Measurements from ENCODE around the gene JMJD7.

The JMJD7 gene

GRCh38 chr15:41877631-41878354, 49.9 kb downstream of the JMJD7 start:
- CTCF ChIA-PET, result interaction anchor here (1.3 to 1.6 kb wide), 3 partner anchors 9 to 26 kb away, joined by 3 to 5 read pairs (median 4); no protein-coding TSS in a partner anchor
- POLR2A ChIA-PET, result no interaction called here

GRCh38 chr15:41878355-41878699, 50.4 kb downstream of the JMJD7 start:
- Histone ChIP-seq H3K27me3 (replicated peaks in 2 of 5; ENCODE audit: control insufficient read depth in 4 of 5, insufficient read depth in 5 of 5, low read length in 4 of 5) (peaks cover 0 to 22% (median 10%) of the 10 kb centered on the region in 5 experiments), H3K9me3 (ENCODE audit: control extremely low read depth in 1 of 5, control insufficient read depth in 4 of 5, insufficient read depth in 2 of 5, low read depth in 1 of 5, low read length in 4 of 5) (no peaks in the 10 kb centered on the region), H3K4me3 (ENCODE audit: control insufficient read depth in 1 of 7, extremely low read depth in 1 of 7, insufficient read depth in 4 of 7, low read depth in 2 of 7, low read length in 6 of 7) (no peak overlapping the region), H3K36me3 (ENCODE audit: control insufficient read depth in 4 of 4, insufficient read depth in 4 of 4, low read length in 3 of 4) (no peaks in the 10 kb centered on the region), H3K27ac (ENCODE audit: insufficient read depth in 1 of 2, low read depth in 1 of 2, low read length in 2 of 2, poor library complexity in 1 of 2, severe bottlenecking in 2 of 2) (no peak overlapping the region), H3K4me1 (ENCODE audit: control extremely low read depth in 1 of 4, control insufficient read depth in 4 of 4, insufficient read depth in 4 of 4, low read length in 3 of 4) (peaks cover 0 to 17% (median 9%) of the 10 kb centered on the region in 4 experiments)
- no peak for DNase-seq
- ChIA-PET CTCF (no interaction called here), POLR2A (interaction anchor here (1.1 kb wide), 1 partner anchor 25 kb away, joined by 3 read pairs; no protein-coding TSS in a partner anchor)
- 93% methylated on average over 9 of the region's 10 CpGs for WGBS (ENCODE audit: insufficient coverage)

More at GRCh38 chr15:41877631-41878354, 49.9 kb downstream of the JMJD7 start:
- 96% methylated on average over 11 of the region's 13 CpGs for WGBS (ENCODE audit: insufficient coverage)
- no peaks in the 10 kb centered on the region for H3K36me3 ChIP-seq (ENCODE audit: control insufficient read depth in 4 of 4, insufficient read depth in 4 of 4, low read length in 3 of 4)
- no peak overlapping the region for H3K27ac ChIP-seq (ENCODE audit: insufficient read depth in 1 of 2, low read depth in 1 of 2, low read length in 2 of 2, poor library complexity in 1 of 2, severe bottlenecking in 2 of 2)
- H3K4me1 ChIP-seq (ENCODE audit: control extremely low read depth in 1 of 4, control insufficient read depth in 4 of 4, insufficient read depth in 4 of 4, low read length in 3 of 4), result peaks cover 0 to 12% (median 4%) of the 10 kb centered on the region in 4 experiments
- H3K4me3 ChIP-seq (ENCODE audit: control insufficient read depth in 1 of 7, extremely low read depth in 1 of 7, insufficient read depth in 4 of 7, low read depth in 2 of 7, low read length in 6 of 7), result no peak overlapping the region
- H3K27me3 ChIP-seq (replicated peaks in 2 of 5; ENCODE audit: control insufficient read depth in 4 of 5, insufficient read depth in 5 of 5, low read length in 4 of 5), result peaks cover 0 to 22% (median 10%) of the 10 kb centered on the region in 5 experiments
- H3K9me3 ChIP-seq (ENCODE audit: control extremely low read depth in 1 of 5, control insufficient read depth in 4 of 5, insufficient read depth in 2 of 5, low read depth in 1 of 5, low read length in 4 of 5), result no peaks in the 10 kb centered on the region
- no peak for DNase-seq

- CTCF ChIA-PET, result interaction anchor here (1.1 kb wide), 1 partner anchor 25 kb away, joined by 3 read pairs; no protein-coding TSS in a partner anchor
- Histone ChIP-seq H3K9me3 (ENCODE audit: control extremely low read depth in 1 of 5, control insufficient read depth in 4 of 5, insufficient read depth in 2 of 5, low read depth in 1 of 5, low read length in 4 of 5) (no peaks in the 10 kb centered on the region), H3K36me3 (ENCODE audit: control insufficient read depth in 4 of 4, insufficient read depth in 4 of 4, low read length in 3 of 4) (no peaks in the 10 kb centered on the region), H3K4me3 (ENCODE audit: control insufficient read depth in 1 of 7, extremely low read depth in 1 of 7, insufficient read depth in 4 of 7, low read depth in 2 of 7, low read length in 6 of 7) (no peak overlapping the region), H3K27me3 (replicated peaks in 2 of 5; ENCODE audit: control insufficient read depth in 4 of 5, insufficient read depth in 5 of 5, low read length in 4 of 5) (peaks cover 0 to 22% (median 10%) of the 10 kb centered on the region in 5 experiments), H3K4me1 (ENCODE audit: control extremely low read depth in 1 of 4, control insufficient read depth in 4 of 4, insufficient read depth in 4 of 4, low read length in 3 of 4) (peaks cover 0 to 19% (median 11%) of the 10 kb centered on the region in 4 experiments), H3K27ac (ENCODE audit: insufficient read depth in 1 of 2, low read depth in 1 of 2, low read length in 2 of 2, poor library complexity in 1 of 2, severe bottlenecking in 2 of 2) (no peak overlapping the region)
- POLR2A ChIA-PET, result interaction anchor here (1.1 kb wide), 1 partner anchor 26 kb away, joined by 3 read pairs; no protein-coding TSS in a partner anchor
- 100% methylated on average over 9 of the region's 10 CpGs for WGBS (ENCODE audit: insufficient coverage)
- DNase-seq, result no peak
Measured at GRCh38 chr15:41879321-41879845, 51.5 kb downstream of the JMJD7 start.

- WGBS (ENCODE audit: insufficient coverage), result 93% methylated on average over 10 of the region's 10 CpGs
- H3K9me3 ChIP-seq (ENCODE audit: control extremely low read depth in 1 of 5, control insufficient read depth in 4 of 5, insufficient read depth in 2 of 5, low read depth in 1 of 5, low read length in 4 of 5), result no peaks in the 10 kb centered on the region
- H3K27me3 ChIP-seq (replicated peaks in 2 of 5; ENCODE audit: control insufficient read depth in 4 of 5, insufficient read depth in 5 of 5, low read length in 4 of 5), result peaks cover 0 to 22% (median 10%) of the 10 kb centered on the region in 5 experiments
- peaks cover 0 to 19% (median 11%) of the 10 kb centered on the region in 4 experiments for H3K4me1 ChIP-seq (ENCODE audit: control extremely low read depth in 1 of 4, control insufficient read depth in 4 of 4, insufficient read depth in 4 of 4, low read length in 3 of 4)
- no peaks in the 10 kb centered on the region for H3K36me3 ChIP-seq (ENCODE audit: control insufficient read depth in 4 of 4, insufficient read depth in 4 of 4, low read length in 3 of 4)
- DNase-seq, result no peak
- H3K27ac ChIP-seq (ENCODE audit: insufficient read depth in 1 of 2, low read depth in 1 of 2, low read length in 2 of 2, poor library complexity in 1 of 2, severe bottlenecking in 2 of 2), result no peak overlapping the region
- POLR2A ChIA-PET, result no interaction called here
- CTCF ChIA-PET, result interaction anchor here (0.6 to 1.1 kb wide), 4 partner anchors 12 to 29 kb away, joined by 3 to 4 read pairs (median 3); no protein-coding TSS in a partner anchor
- no peak overlapping the region for H3K4me3 ChIP-seq (ENCODE audit: control insufficient read depth in 1 of 7, extremely low read depth in 1 of 7, insufficient read depth in 4 of 7, low read depth in 2 of 7, low read length in 6 of 7)
Measured at GRCh38 chr15:41880156-41880877, 52.4 kb downstream of the JMJD7 start.

- no peak overlapping the region for H3K27ac ChIP-seq (ENCODE audit: insufficient read depth in 1 of 2, low read depth in 1 of 2, low read length in 2 of 2, poor library complexity in 1 of 2, severe bottlenecking in 2 of 2)
- no peaks in the 10 kb centered on the region for H3K9me3 ChIP-seq (ENCODE audit: control extremely low read depth in 1 of 5, control insufficient read depth in 4 of 5, insufficient read depth in 2 of 5, low read depth in 1 of 5, low read length in 4 of 5)
- no peaks in the 10 kb centered on the region for H3K36me3 ChIP-seq (ENCODE audit: control insufficient read depth in 4 of 4, insufficient read depth in 4 of 4, low read length in 3 of 4)
- ChIA-PET CTCF (interaction anchor here (0.5 to 2.8 kb wide), 4 partner anchors 12 to 121 kb away, joined by 3 to 11 read pairs (median 4); no protein-coding TSS in a partner anchor), POLR2A (interaction anchor here (0.5 kb wide), 1 partner anchor 270 kb away, joined by 4 read pairs; no protein-coding TSS in a partner anchor)
- no peak overlapping the region for H3K4me3 ChIP-seq (ENCODE audit: control insufficient read depth in 1 of 7, extremely low read depth in 1 of 7, insufficient read depth in 4 of 7, low read depth in 2 of 7, low read length in 6 of 7)
- WGBS (ENCODE audit: insufficient coverage), result 97% methylated on average over 6 of the region's 8 CpGs
- H3K27me3 ChIP-seq (replicated peaks in 2 of 5; ENCODE audit: control insufficient read depth in 4 of 5, insufficient read depth in 5 of 5, low read length in 4 of 5), result peaks cover 0 to 22% (median 10%) of the 10 kb centered on the region in 5 experiments
- no peak for DNase-seq
- peaks cover 0 to 19% (median 11%) of the 10 kb centered on the region in 4 experiments for H3K4me1 ChIP-seq (ENCODE audit: control extremely low read depth in 1 of 4, control insufficient read depth in 4 of 4, insufficient read depth in 4 of 4, low read length in 3 of 4)
Measured at GRCh38 chr15:41881086-41881485, 53.2 kb downstream of the JMJD7 start.

- CTCF ChIA-PET, result interaction anchor here (0.9 to 2.8 kb wide), 3 partner anchors 11 to 30 kb away, joined by 3 to 11 read pairs (median 4); no protein-coding TSS in a partner anchor
- H3K4me3 ChIP-seq (ENCODE audit: control insufficient read depth in 1 of 7, extremely low read depth in 1 of 7, insufficient read depth in 4 of 7, low read depth in 2 of 7, low read length in 6 of 7), result peak overlapping the region in 2 of 7 experiments; percentile 29 to 30
- peaks cover 0 to 22% (median 10%) of the 10 kb centered on the region in 5 experiments for H3K27me3 ChIP-seq (replicated peaks in 2 of 5; ENCODE audit: control insufficient read depth in 4 of 5, insufficient read depth in 5 of 5, low read length in 4 of 5)
- no peaks in the 10 kb centered on the region for H3K36me3 ChIP-seq (ENCODE audit: control insufficient read depth in 4 of 4, insufficient read depth in 4 of 4, low read length in 3 of 4)
- no peak for DNase-seq
- no peaks in the 10 kb centered on the region for H3K9me3 ChIP-seq (ENCODE audit: control extremely low read depth in 1 of 5, control insufficient read depth in 4 of 5, insufficient read depth in 2 of 5, low read depth in 1 of 5, low read length in 4 of 5)
- POLR2A ChIA-PET, result interaction anchor here (0.5 kb wide), 1 partner anchor 270 kb away, joined by 4 read pairs; no protein-coding TSS in a partner anchor
- no peak overlapping the region for H3K27ac ChIP-seq (ENCODE audit: insufficient read depth in 1 of 2, low read depth in 1 of 2, low read length in 2 of 2, poor library complexity in 1 of 2, severe bottlenecking in 2 of 2)
- WGBS (ENCODE audit: insufficient coverage), result 41% methylated on average over 9 of the region's 10 CpGs
- peaks cover 0 to 19% (median 11%) of the 10 kb centered on the region in 4 experiments for H3K4me1 ChIP-seq (ENCODE audit: control extremely low read depth in 1 of 4, control insufficient read depth in 4 of 4, insufficient read depth in 4 of 4, low read length in 3 of 4)
Measured at GRCh38 chr15:41881550-41881919, 53.6 kb downstream of the JMJD7 start.
